GM12874 (cell line): ENCODE results near the gene DRC1.

Experiments used
- TF ChIP-seq, protein P1 (sequence below): IDR thresholded peaks from 2 replicates; pipeline ENCODE4 v1.5.1; 2011; ENCODE audit warnings: low read depth, mild to moderate bottlenecking, control low read depth, low read length, moderate library complexity; ENCODE audit not compliant: insufficient read depth

The DRC1 gene

GRCh38 chr2:26409785-26410184 is 8.1 kb downstream of the DRC1 start:
- TF ChIP-seq, protein P1, sequence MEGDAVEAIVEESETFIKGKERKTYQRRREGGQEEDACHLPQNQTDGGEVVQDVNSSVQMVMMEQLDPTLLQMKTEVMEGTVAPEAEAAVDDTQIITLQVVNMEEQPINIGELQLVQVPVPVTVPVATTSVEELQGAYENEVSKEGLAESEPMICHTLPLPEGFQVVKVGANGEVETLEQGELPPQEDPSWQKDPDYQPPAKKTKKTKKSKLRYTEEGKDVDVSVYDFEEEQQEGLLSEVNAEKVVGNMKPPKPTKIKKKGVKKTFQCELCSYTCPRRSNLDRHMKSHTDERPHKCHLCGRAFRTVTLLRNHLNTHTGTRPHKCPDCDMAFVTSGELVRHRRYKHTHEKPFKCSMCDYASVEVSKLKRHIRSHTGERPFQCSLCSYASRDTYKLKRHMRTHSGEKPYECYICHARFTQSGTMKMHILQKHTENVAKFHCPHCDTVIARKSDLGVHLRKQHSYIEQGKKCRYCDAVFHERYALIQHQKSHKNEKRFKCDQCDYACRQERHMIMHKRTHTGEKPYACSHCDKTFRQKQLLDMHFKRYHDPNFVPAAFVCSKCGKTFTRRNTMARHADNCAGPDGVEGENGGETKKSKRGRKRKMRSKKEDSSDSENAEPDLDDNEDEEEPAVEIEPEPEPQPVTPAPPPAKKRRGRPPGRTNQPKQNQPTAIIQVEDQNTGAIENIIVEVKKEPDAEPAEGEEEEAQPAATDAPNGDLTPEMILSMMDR: no peak

DNA sequence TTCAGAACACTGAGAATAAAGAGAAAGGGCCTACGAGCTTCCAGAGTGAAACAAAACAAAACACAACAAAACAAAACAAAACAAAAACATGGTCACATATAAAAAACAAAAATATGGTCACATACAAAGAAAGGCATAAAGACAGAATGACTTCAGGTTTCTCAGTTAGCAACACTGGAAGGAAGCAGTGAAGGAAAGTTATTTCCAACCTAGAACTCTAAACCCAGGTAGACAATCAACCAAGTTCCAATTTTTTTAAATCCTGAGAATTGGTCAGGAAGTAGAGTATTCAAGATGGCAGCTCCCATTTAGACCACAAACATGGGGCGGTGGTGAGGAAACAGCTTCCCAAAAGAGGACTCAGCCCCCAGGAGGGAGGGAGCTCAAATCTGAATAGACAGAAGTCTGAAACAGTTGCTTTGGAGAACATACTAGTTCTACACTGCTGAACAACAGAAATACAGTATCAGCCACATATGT is 9.1 kb downstream of the DRC1 start:
- TF ChIP-seq, protein P1: no peak

DNA sequence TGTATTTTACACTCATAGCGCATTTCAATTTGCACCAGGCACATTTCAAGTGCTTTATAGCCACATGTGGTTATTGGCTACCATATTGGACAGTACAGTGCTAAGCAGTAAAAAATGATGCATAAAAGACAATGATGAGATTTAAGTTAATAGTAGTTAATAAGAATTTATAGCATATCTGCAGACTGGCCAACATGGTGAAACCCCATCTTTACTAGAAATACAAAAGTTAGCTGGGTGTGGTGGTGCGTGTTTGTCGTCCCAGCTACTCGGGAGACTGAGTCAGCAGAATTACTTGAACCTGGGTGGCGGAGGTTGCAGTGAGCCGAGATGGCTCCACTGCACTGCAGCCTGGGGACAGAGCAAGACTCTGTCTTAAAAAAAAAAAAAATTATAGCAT is 9.7 kb downstream of the DRC1 start:
- TF ChIP-seq, protein P1: no peak

DNA sequence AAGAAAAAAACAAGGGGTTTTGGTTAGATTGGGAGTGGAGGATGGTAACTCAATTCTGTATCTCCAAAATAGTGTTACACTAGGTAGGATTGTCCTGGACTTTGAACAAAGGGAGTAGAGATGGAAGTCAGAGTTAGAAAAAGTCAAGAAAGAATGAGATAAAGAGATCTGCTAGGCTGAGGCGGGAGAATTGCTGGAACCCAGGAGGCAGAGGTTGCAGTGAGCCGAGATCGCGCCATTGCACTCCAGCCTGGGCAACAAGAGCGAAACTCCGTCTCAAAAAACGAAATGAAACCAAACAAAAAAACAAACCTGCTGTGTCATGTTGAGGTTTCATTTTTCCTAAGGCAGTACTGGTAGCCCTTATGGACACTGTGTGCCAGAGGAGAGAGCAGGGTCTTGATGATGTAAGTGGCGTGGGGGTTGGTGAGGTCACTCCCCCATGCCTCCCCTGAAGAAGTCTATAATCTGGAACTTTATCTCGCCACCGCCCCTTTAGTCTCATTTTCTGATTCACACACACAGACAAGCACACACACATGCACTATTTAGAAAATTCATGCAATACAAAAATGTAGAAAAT is 10.5 kb downstream of the DRC1 start:
- TF ChIP-seq, protein P1: no peak

DNA sequence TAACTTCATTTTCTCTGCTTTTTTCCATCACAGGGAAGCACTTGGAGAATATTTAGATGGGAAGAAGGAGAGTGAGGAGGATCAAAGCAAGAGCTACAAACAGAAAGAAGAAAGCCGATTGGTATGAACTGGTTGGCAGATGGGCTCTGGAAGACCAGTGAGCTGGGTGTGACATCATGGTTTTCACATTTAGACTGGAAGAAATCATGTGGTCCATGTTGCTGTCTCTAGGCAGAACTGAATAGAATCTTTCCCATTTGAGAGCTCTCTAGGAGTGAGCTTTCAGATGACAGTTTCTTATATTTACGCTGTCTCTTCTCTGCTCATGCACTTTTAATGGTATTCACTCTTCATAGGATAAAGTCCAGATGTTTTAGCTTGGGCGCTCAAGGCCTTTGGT is 12.6 kb downstream of the DRC1 start:
- TF ChIP-seq, protein P1: no peak

DNA sequence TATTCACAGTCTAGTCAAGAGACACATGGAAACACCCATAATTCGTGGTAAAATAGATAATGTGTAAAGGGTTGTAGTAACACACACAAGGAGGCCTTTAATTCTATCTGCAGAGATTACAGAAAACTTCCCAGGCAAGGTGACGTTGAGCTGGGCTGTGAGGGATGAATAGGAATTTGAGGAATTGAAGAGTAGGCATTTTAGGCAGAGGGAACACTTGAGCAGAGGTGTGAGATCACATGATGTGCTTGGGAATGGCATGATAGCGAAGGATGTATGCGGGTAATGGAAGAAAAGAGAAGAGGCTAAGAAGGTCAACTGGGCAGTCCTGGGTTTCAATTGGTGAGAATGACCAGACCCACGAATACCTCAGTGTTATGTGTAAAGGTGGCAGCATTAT is 20.2 kb downstream of the DRC1 start:
- TF ChIP-seq, protein P1: no peak

DNA sequence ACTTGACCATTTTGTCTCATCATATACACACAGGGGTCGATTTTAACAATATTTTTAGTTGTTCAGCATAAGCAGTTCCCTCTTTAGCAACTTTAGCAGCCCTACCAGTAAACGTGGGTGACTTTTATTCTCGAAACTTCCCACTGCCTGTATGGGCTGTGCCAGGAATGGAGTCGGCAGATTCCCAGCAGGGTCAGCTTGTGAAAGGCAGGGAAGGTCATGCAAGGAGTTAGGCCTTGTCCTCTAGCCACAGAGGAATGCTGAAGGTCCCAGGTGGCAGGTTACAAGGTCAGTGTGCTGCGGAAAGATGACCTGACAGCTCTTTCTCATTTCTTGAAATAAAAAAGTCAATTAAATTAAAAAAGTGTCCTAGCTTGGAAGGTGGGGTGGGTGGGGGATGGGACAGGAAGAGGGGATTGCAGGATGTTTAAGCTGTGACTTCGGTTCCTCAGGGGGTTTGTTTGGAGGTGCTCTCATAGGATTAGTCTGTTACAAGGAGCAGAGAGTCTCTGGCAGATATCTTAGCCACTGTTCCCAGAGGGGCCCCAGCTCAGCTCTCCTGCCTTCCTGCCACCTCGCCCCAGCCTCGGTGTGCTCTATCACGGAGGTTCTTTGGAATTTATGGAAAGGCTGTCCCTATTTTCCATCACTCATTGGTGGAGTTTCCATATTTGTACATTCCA is 21.4 kb downstream of the DRC1 start:
- TF ChIP-seq, protein P1: no peak
